ENCODE results near the gene HTR1D.
"Not testable (repeated sequence)": the region's sequence is repeated elsewhere in the genome, so short reads cannot be mapped to it uniquely, and the experiment has no call there.

Gene HTR1D

GRCh38 chr1:23215751-23216449, 1.4 kb downstream of the HTR1D start:
- DNase-seq, result no peak

- DNase-seq, result no peak
These were observed 2.0 kb downstream of the HTR1D start for GRCh38 chr1:23215291-23215690.

GRCh38 chr1:23214640-23215039, 2.7 kb downstream of the HTR1D start:
- DNase-seq, result no peak

- no peak for DNase-seq
These were observed 5.3 kb downstream of the HTR1D start for GRCh38 chr1:23211955-23212354.

GRCh38 chr1:23210963-23211362, 6.3 kb downstream of the HTR1D start:
- no peak for DNase-seq

GRCh38 chr1:23210351-23210785, 6.9 kb downstream of the HTR1D start:
- DNase-seq, result no peak

- DNase-seq, result no peak
These were observed 7.5 kb downstream of the HTR1D start for GRCh38 chr1:23209770-23210169.

- no peak for DNase-seq
These were observed 8.8 kb downstream of the HTR1D start for GRCh38 chr1:23208527-23208926.

- not testable (repeated sequence) for DNase-seq
These were observed 9.6 kb downstream of the HTR1D start for GRCh38 chr1:23207733-23208132.

GRCh38 chr1:23202263-23202749, 15.0 kb downstream of the HTR1D start:
- DNase-seq, result no peak

GRCh38 chr1:23200883-23201282, 16.4 kb downstream of the HTR1D start:
- DNase-seq, result no peak

- no peak for DNase-seq
These were observed 18.9 kb downstream of the HTR1D start for GRCh38 chr1:23198373-23198772.

- DNase-seq, result no peak
These were observed 20.5 kb downstream of the HTR1D start for GRCh38 chr1:23196627-23197328.

- DNase-seq, result no peak
These were observed 22.9 kb downstream of the HTR1D start for GRCh38 chr1:23194119-23194984.

- no peak for DNase-seq
These were observed 23.7 kb downstream of the HTR1D start for GRCh38 chr1:23193391-23194118.

- no peak for DNase-seq
These were observed 26.1 kb downstream of the HTR1D start for GRCh38 chr1:23191199-23191598.

GRCh38 chr1:23188936-23189452, 28.3 kb downstream of the HTR1D start:
- peak; percentile 67 to 77 (median 73) for DNase-seq

GRCh38 chr1:23188434-23188884, 28.8 kb downstream of the HTR1D start:
- no peak for DNase-seq

GRCh38 chr1:23187637-23188036, 29.7 kb downstream of the HTR1D start:
- DNase-seq, result no peak

GRCh38 chr1:23185381-23185780, 31.9 kb downstream of the HTR1D start:
- no peak for DNase-seq

- peak; percentile 67 to 77 (median 76) for DNase-seq
These were observed 32.9 kb downstream of the HTR1D start for GRCh38 chr1:23184212-23184934.

GRCh38 chr1:23179862-23180261, 37.4 kb downstream of the HTR1D start:
- peak in 2 of 3 donors; percentile 38 to 42 for DNase-seq
